PC-3 (cell line): ENCODE measurements around the gene PALM2AKAP2. TPM values are rescaled to one million over a fixed set of nuclear protein-coding genes. Genes with fewer than 3 reads are reported as not detected.

Experiments used
- ATAC-seq: fragments of 200-7000 bp; cut with Tn5 transposase; 2 replicates; pipeline ENCODE4 v1.9.1; 2020; ENCODE audit warnings: mild to moderate bottlenecking, moderate library complexity
- BruUV-seq: library from RNA; stranded (reverse); fragments of 400-500 nt; replicated peaks from 2 replicates; lab custom pipeline; 2021; lab: Mats Ljungman, UMichigan
- CTCF ChIA-PET: fragments of 300-600 bp; sonication (Branson Sonifier 250); formaldehyde crosslinking; loops from one replicate; lab custom pipeline; 2022; ENCODE audit warnings: antibody characterized with exemption; lab: Charles Lee
- POLR2A ChIA-PET: fragments of 300-600 bp; sonication (Branson Sonifier 250); formaldehyde crosslinking; loops from one replicate; lab custom pipeline; 2022; ENCODE audit warnings: antibody characterized with exemption; ENCODE audit not compliant: unreplicated experiment; lab: Charles Lee
- DNase-seq: peaks from one replicate; pipeline ENCODE4 v3.0.0-alpha.2; 2015
- H2AFZ ChIP-seq: fragments of 300-600 bp; sonication (generic); 2 replicates; pipeline ENCODE4 v1.6.0; 2016; ENCODE audit warnings: antibody characterized with exemption, low read length
- H3F3A ChIP-seq: fragments of 300-600 bp; sonication (generic); one replicate; pipeline ENCODE4 v1.6.0; 2017; ENCODE audit warnings: antibody characterized with exemption, low read length, control low read depth, mild to moderate bottlenecking; ENCODE audit not compliant: unreplicated experiment
- H3K27ac ChIP-seq: fragments of 300-600 bp; sonication (generic); 2 replicates; pipeline ENCODE4 v1.5.1; 2016; ENCODE audit warnings: mild to moderate bottlenecking, low read length
- H3K27me3 ChIP-seq: fragments of 300-600 bp; sonication (generic); 2 replicates; pipeline ENCODE4 v1.6.1; 2016; ENCODE audit warnings: low read length, mixed read lengths
- H3K36me3 ChIP-seq: fragments of 300-600 bp; sonication (generic); 2 replicates; pipeline ENCODE4 v1.6.1; 2016; ENCODE audit warnings: low read depth, mixed run types, low read length, mixed read lengths
- H3K4me1 ChIP-seq: fragments of 300-600 bp; sonication (generic); 2 replicates; pipeline ENCODE4 v1.5.1; 2016; ENCODE audit warnings: low read length; ENCODE audit not compliant: insufficient read depth
- H3K4me2 ChIP-seq: fragments of 300-600 bp; sonication (generic); 2 replicates; pipeline ENCODE4 v1.6.0; 2016; ENCODE audit warnings: low read length
- H3K4me3 ChIP-seq: fragments of 300-600 bp; sonication (generic); 2 replicates; pipeline ENCODE4 v1.5.1; 2016; ENCODE audit warnings: mild to moderate bottlenecking, low read length, mixed read lengths
- H3K79me2 ChIP-seq: fragments of 300-600 bp; sonication (generic); 2 replicates; pipeline ENCODE4 v1.6.1; 2017; ENCODE audit warnings: low read length, mixed read lengths
- H3K9ac ChIP-seq: fragments of 300-600 bp; sonication (generic); 2 replicates; pipeline ENCODE4 v1.6.0; 2016; ENCODE audit warnings: mild to moderate bottlenecking, low read length
- H3K9me2 ChIP-seq: fragments of 300-600 bp; sonication (generic); replicated peaks from 2 replicates; pipeline ENCODE4 v1.6.1; 2016; ENCODE audit warnings: mixed run types, low read length, mixed read lengths
- H3K9me3 ChIP-seq: fragments of 300-600 bp; sonication (generic); 2 replicates; pipeline ENCODE4 v1.6.1; 2016; ENCODE audit warnings: low read length, mixed read lengths
- H4K20me1 ChIP-seq: fragments of 300-600 bp; sonication (generic); 2 replicates; pipeline ENCODE4 v1.6.1; 2016; ENCODE audit warnings: low read length, mixed read lengths
- EZH2 ChIP-seq: fragments of 300-600 bp; sonication (generic); IDR thresholded peaks from one replicate; pipeline ENCODE4 v1.6.1; 2017; ENCODE audit warnings: antibody characterized with exemption, mild to moderate bottlenecking, low read length; ENCODE audit not compliant: unreplicated experiment
- EZH2phosphoT487 ChIP-seq: fragments of 300-600 bp; sonication (generic); IDR thresholded peaks from 2 replicates; pipeline ENCODE4 v1.6.1; 2018; ENCODE audit warnings: mild to moderate bottlenecking, antibody characterized with exemption, low read length, borderline replicate concordance
- intact Hi-C: fragments of 100-400 bp; cut with micrococcal nuclease; formaldehyde crosslinking; loops from 2 replicates; pipeline ENCODE4 v1.9.0; 2023
- total RNA-seq: library from RNA; depleted of rRNA; stranded (reverse); fragments of >200 nt; gene quantifications from 2 replicates; pipeline ENCODE4 v1.2.3, GENCODE V29; 2014
- TF ChIP-seq, protein P1 (sequence below): fragments of 300-600 bp; sonication (generic); conservative IDR thresholded peaks from 2 replicates; pipeline ENCODE4 v1.5.1; 2017; ENCODE audit warnings: antibody characterized with exemption, low read depth, mild to moderate bottlenecking, low read length

The PALM2AKAP2 gene
- total RNA-seq, 1 experiment from 2014 or later, result 0.22 TPM

DNA sequence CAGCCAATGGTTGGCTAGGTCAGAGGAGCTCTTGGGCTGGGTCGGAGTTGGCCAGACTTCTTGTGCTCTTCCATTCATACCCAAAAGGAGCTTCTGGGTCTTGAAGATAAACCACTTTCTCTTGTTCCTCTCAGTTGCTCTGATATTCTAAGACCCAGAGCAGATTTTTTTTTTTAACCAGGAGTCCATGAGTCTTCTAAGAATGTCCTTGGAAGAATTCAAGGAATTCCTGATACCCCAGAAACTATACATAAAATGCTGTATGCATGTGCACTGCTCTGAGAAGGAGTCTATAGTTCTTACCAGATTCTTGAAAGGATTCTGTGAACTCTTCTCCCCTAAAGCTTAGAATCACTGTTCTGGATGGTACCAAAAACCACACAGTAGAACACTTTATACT is 9.9 kb upstream of the PALM2AKAP2 start:
- Histone ChIP-seq H4K20me1 (no peaks in the 10 kb centered on the region), H3K27ac (no peak overlapping the region), H3K4me2 (no peak overlapping the region), H3K9me2 (no peaks in the 10 kb centered on the region), H3K9me3 (no peaks in the 10 kb centered on the region), H3F3A (no peaks in the 10 kb centered on the region), H3K4me3 (no peak overlapping the region), H3K9ac (no peak overlapping the region), H3K36me3 (no peaks in the 10 kb centered on the region), H3K79me2 (no peaks in the 10 kb centered on the region), H2AFZ (no peak overlapping the region), H3K4me1 (peaks cover 5% of the 10 kb centered on the region; the same call in 1 of the 2 replicates), H3K27me3 (no peaks in the 10 kb centered on the region)
- TF ChIP-seq EZH2, result no peak
- no peak for TF ChIP-seq EZH2phosphoT487
- ATAC-seq, result no peak
- POLR2A ChIA-PET, result no interaction called here
- intact Hi-C loops, result no loop called here
- no peak for DNase-seq
- BruUV-seq, result no TSS peak
- CTCF ChIA-PET, result no interaction called here

DNA sequence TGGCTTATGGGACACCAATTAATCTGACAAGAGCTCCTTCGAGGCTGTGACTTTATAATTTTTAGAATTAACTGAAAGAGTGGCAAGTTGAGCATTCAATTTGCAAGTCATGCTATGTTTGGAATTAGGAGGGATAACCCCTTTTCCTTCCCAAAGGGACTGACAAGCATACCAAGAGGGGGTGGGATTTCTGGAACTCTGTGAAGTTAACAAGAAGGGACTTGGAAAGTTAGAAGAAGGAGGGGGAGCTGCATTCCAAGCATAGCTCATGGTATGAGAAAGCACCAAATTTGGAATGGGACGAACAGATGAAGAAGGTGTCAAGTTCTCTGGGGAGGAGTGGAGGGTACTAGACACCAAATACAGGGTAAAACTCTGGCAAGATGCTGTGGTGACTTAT is 8.9 kb upstream of the PALM2AKAP2 start:
- ChIA-PET CTCF (no interaction called here), POLR2A (no interaction called here)
- DNase-seq (peak; percentile 40), ATAC-seq (no peak)
- H3K27ac ChIP-seq, result no peak overlapping the region
- no peak overlapping the region for H2AFZ ChIP-seq
- H3K4me3 ChIP-seq, result no peak overlapping the region
- no peaks in the 10 kb centered on the region for H3K9me2 ChIP-seq
- H3K4me2 ChIP-seq, result no peak overlapping the region
- H3K4me1 ChIP-seq, result peaks cover 5% of the 10 kb centered on the region; the same call in 1 of the 2 replicates
- TF ChIP-seq EZH2, result no peak
- TF ChIP-seq, protein P1, sequence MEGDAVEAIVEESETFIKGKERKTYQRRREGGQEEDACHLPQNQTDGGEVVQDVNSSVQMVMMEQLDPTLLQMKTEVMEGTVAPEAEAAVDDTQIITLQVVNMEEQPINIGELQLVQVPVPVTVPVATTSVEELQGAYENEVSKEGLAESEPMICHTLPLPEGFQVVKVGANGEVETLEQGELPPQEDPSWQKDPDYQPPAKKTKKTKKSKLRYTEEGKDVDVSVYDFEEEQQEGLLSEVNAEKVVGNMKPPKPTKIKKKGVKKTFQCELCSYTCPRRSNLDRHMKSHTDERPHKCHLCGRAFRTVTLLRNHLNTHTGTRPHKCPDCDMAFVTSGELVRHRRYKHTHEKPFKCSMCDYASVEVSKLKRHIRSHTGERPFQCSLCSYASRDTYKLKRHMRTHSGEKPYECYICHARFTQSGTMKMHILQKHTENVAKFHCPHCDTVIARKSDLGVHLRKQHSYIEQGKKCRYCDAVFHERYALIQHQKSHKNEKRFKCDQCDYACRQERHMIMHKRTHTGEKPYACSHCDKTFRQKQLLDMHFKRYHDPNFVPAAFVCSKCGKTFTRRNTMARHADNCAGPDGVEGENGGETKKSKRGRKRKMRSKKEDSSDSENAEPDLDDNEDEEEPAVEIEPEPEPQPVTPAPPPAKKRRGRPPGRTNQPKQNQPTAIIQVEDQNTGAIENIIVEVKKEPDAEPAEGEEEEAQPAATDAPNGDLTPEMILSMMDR, result no peak
- TF ChIP-seq EZH2phosphoT487, result no peak
- no peaks in the 10 kb centered on the region for H3F3A ChIP-seq
- intact Hi-C loops, result no loop called here
- H3K27me3 ChIP-seq, result no peaks in the 10 kb centered on the region
- no peaks in the 10 kb centered on the region for H4K20me1 ChIP-seq
- H3K79me2 ChIP-seq, result no peaks in the 10 kb centered on the region
- H3K9ac ChIP-seq, result no peak overlapping the region
- BruUV-seq, result no TSS peak
- H3K36me3 ChIP-seq, result no peaks in the 10 kb centered on the region
- no peaks in the 10 kb centered on the region for H3K9me3 ChIP-seq

DNA sequence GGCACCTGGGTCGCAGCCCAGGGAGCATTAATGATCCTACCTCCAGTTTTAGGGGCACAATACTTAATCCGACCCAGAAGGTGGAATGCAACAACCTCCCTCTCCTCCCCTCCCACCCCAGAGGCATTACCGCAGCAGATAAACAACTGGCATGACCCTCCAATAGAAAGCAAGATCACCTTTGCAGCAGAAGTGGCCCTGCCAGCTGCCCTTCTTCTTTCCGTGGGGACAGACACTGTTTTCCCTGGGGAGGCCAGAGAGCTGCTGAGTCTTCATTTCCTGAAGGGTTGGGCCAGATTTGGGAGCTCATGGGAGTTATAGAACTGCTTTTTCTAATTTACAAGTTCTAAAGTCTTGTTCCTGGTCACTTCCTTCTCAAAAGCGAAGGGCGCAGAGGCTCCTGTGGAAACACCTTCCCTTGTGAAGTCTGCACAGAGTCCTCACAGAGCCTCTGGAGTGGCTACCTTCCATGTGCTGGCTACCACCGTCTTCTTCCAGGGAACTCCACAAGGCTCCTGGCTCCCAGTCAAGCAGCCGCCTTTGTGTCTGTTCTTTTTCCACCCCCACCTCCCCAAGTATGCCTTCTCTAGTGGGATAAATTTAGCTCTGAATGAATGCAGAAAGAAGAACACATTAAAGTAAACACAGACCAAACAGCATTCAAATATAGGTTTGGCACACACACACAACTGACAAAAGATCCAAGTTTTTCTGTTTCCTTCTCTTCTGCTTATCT is 8.0 kb upstream of the PALM2AKAP2 start:
- H3K9ac ChIP-seq, result no peak overlapping the region
- H4K20me1 ChIP-seq, result no peaks in the 10 kb centered on the region
- TF ChIP-seq EZH2 (no peak), EZH2phosphoT487 (no peak)
- TF ChIP-seq, protein P1, result no peak
- CTCF ChIA-PET, result no interaction called here
- no peaks in the 10 kb centered on the region for H3K9me3 ChIP-seq
- no peak overlapping the region for H3K27ac ChIP-seq
- intact Hi-C loops, result no loop called here
- H3F3A ChIP-seq, result no peaks in the 10 kb centered on the region
- no peak for ATAC-seq
- POLR2A ChIA-PET, result no interaction called here
- peaks cover 5% of the 10 kb centered on the region; the same call in 1 of the 2 replicates for H3K4me1 ChIP-seq
- no TSS peak for BruUV-seq
- no peaks in the 10 kb centered on the region for H3K9me2 ChIP-seq
- H3K27me3 ChIP-seq, result no peaks in the 10 kb centered on the region
- H2AFZ ChIP-seq, result no peak overlapping the region
- no peak overlapping the region for H3K4me2 ChIP-seq
- H3K36me3 ChIP-seq, result no peaks in the 10 kb centered on the region
- no peak for DNase-seq
- no peak overlapping the region for H3K4me3 ChIP-seq
- no peaks in the 10 kb centered on the region for H3K79me2 ChIP-seq
